NCI-H345 (cell line): ENCODE results near the gene GARIN5A.

Experiments
- DNase-seq: peaks from one replicate; lab custom pipeline; 2025; lab: John Stamatoyannopoulos, UW

The GARIN5A gene

GRCh38 chr19:50476224-50476906, at the start of gene GARIN5A, which contains the start of gene EMC10:
Gene GARIN5A (minus strand): TSS chr19:50476848. CDS start chr19:50476388, 460 bp downstream.
Gene EMC10 (plus strand): TSS chr19:50476507. CDS start chr19:50476545, 38 bp downstream.
- DNase-seq: peak; percentile 90

GRCh38 chr19:50522881-50523280, 46.2 kb upstream of the GARIN5A start:
- no peak for DNase-seq

GRCh38 chr19:50520822-50521465, 44.3 kb upstream of the GARIN5A start:
- DNase-seq: no peak

- no peak for DNase-seq
Observed at GRCh38 chr19:50519006-50519575, 42.4 kb upstream of the GARIN5A start.

- no peak for DNase-seq
Observed at GRCh38 chr19:50518091-50519005, 41.7 kb upstream of the GARIN5A start.

GRCh38 chr19:50517704-50518075, 41.0 kb upstream of the GARIN5A start:
- DNase-seq: no peak

GRCh38 chr19:50516964-50517703, 40.5 kb upstream of the GARIN5A start:
- no peak for DNase-seq

- no peak for DNase-seq
Observed at GRCh38 chr19:50516456-50516855, 39.8 kb upstream of the GARIN5A start.

- no peak for DNase-seq
Observed at GRCh38 chr19:50515168-50515561, 38.5 kb upstream of the GARIN5A start.

- DNase-seq: peak; percentile 50
Observed at GRCh38 chr19:50514346-50515167, 37.9 kb upstream of the GARIN5A start.

GRCh38 chr19:50513746-50514345, 37.2 kb upstream of the GARIN5A start, which contains the start of gene ASPDH:
Gene ASPDH (minus strand): TSS chr19:50513913. CDS start chr19:50513823, 90 bp downstream.
- no peak for DNase-seq

GRCh38 chr19:50512999-50513745, 36.5 kb upstream of the GARIN5A start:
- DNase-seq: no peak

GRCh38 chr19:50512112-50512998, 35.7 kb upstream of the GARIN5A start:
- no peak for DNase-seq

- peak; percentile 98 for DNase-seq
Observed at GRCh38 chr19:50511069-50511822, 34.6 kb upstream of the GARIN5A start, which contains the start of gene JOSD2. Gene JOSD2 (minus strand): TSS chr19:50511191. CDS start chr19:50510431, 760 bp downstream.

GRCh38 chr19:50510700-50511068, 34.0 kb upstream of the GARIN5A start:
- peak; percentile 83 for DNase-seq

GRCh38 chr19:50510121-50510670, 33.5 kb upstream of the GARIN5A start:
- DNase-seq: no peak

GRCh38 chr19:50509366-50509765, 32.7 kb upstream of the GARIN5A start:
- no peak for DNase-seq
